Parathyroid adenoma (tissue), 2 donors: Measurements from ENCODE around the gene TMEM269.

Experiments used
- H2AFZ ChIP-seq: fragments of 300-600 bp; sonication (generic); one replicate; pipeline ENCODE4 v1.7.0; 2017; ENCODE audit warnings: antibody characterized with exemption, mild to moderate bottlenecking
- H3K27ac ChIP-seq: fragments of 300-600 bp; sonication (generic); one replicate; pipeline ENCODE4 v1.7.0; 2017
- H3K27me3 ChIP-seq: fragments of 300-600 bp; sonication (generic); one replicate; pipeline ENCODE4 v1.7.0; 2017; ENCODE audit warnings: low read length; ENCODE audit not compliant: control insufficient read depth, insufficient read depth
- H3K36me3 ChIP-seq: fragments of 300-600 bp; sonication (generic); one replicate; pipeline ENCODE4 v1.7.0; 2017; ENCODE audit warnings: low read length; ENCODE audit not compliant: control insufficient read depth, insufficient read depth
- H3K4me1 ChIP-seq: fragments of 300-600 bp; sonication (generic); one replicate; pipeline ENCODE4 v1.7.0; 2017; ENCODE audit warnings: control low read depth
- H3K4me2 ChIP-seq: fragments of 300-600 bp; sonication (generic); one replicate; pipeline ENCODE4 v1.7.0; 2017; ENCODE audit warnings: low read length
- H3K4me3 ChIP-seq: fragments of 300-600 bp; sonication (generic); one replicate; pipeline ENCODE4 v1.7.0; 2017; ENCODE audit warnings: low read depth, low read length
- H3K79me2 ChIP-seq: fragments of 300-600 bp; sonication (generic); one replicate; pipeline ENCODE4 v1.7.0; 2017; ENCODE audit warnings: control low read depth
- H3K9ac ChIP-seq: fragments of 300-600 bp; sonication (generic); one replicate; pipeline ENCODE4 v1.7.0; 2017; ENCODE audit warnings: mild to moderate bottlenecking
- H3K9me3 ChIP-seq: fragments of 300-600 bp; sonication (generic); one replicate; pipeline ENCODE4 v1.7.0; 2017; ENCODE audit warnings: low read length; ENCODE audit not compliant: control insufficient read depth
- CTCF ChIP-seq: fragments of 300-600 bp; sonication (generic); IDR thresholded peaks from one replicate; pipeline ENCODE4 v1.7.0; 2017; ENCODE audit warnings: antibody characterized with exemption, mild to moderate bottlenecking
- donor health status: primary hyperparathyroidism.

The TMEM269 gene

GRCh38 chr1:42825036-42825851, 40.5 kb downstream of the TMEM269 start:
- Histone ChIP-seq H3K27ac (peak overlapping the region; percentile 44), H3K4me2 (no peak overlapping the region), H3K27me3 (no peaks in the 10 kb centered on the region), H3K79me2 (no peaks in the 10 kb centered on the region), H2AFZ (peak overlapping the region; percentile 46), H3K4me1 (peaks cover 23% of the 10 kb centered on the region), H3K4me3 (no peak overlapping the region), H3K36me3 (no peaks in the 10 kb centered on the region), H3K9ac (no peak overlapping the region), H3K9me3 (no peaks in the 10 kb centered on the region)
- no peak for TF ChIP-seq CTCF

- no peaks in the 10 kb centered on the region for H3K27me3 ChIP-seq
- no peak overlapping the region for H3K4me3 ChIP-seq
- no peak for TF ChIP-seq CTCF
- H3K4me2 ChIP-seq: no peak overlapping the region
- H3K79me2 ChIP-seq: no peaks in the 10 kb centered on the region
- H3K36me3 ChIP-seq: no peaks in the 10 kb centered on the region
- H3K27ac ChIP-seq: no peak overlapping the region
- H3K9ac ChIP-seq: no peak overlapping the region
- peaks cover 3% of the 10 kb centered on the region for H3K4me1 ChIP-seq
- H2AFZ ChIP-seq: no peak overlapping the region
- no peaks in the 10 kb centered on the region for H3K9me3 ChIP-seq
Measured at GRCh38 chr1:42830631-42831030, 45.8 kb downstream of the TMEM269 start.

- H3K79me2 ChIP-seq: no peaks in the 10 kb centered on the region
- H3K4me2 ChIP-seq: no peak overlapping the region
- no peaks in the 10 kb centered on the region for H3K27me3 ChIP-seq
- H2AFZ ChIP-seq: no peak overlapping the region
- H3K27ac ChIP-seq: no peak overlapping the region
- no peak overlapping the region for H3K4me3 ChIP-seq
- H3K9ac ChIP-seq: no peak overlapping the region
- no peak for TF ChIP-seq CTCF
- no peaks in the 10 kb centered on the region for H3K9me3 ChIP-seq
- peaks cover 5% of the 10 kb centered on the region for H3K4me1 ChIP-seq
- H3K36me3 ChIP-seq: no peaks in the 10 kb centered on the region
Measured at GRCh38 chr1:42831273-42831672, 46.5 kb downstream of the TMEM269 start.

- H3K9me3 ChIP-seq: no peaks in the 10 kb centered on the region
- TF ChIP-seq CTCF: no peak
- H3K4me1 ChIP-seq: peaks cover 11% of the 10 kb centered on the region
- no peak overlapping the region for H3K9ac ChIP-seq
- H3K27ac ChIP-seq: no peak overlapping the region
- H2AFZ ChIP-seq: no peak overlapping the region
- no peaks in the 10 kb centered on the region for H3K36me3 ChIP-seq
- H3K79me2 ChIP-seq: no peaks in the 10 kb centered on the region
- no peak overlapping the region for H3K4me3 ChIP-seq
- no peaks in the 10 kb centered on the region for H3K27me3 ChIP-seq
- no peak overlapping the region for H3K4me2 ChIP-seq
Measured at GRCh38 chr1:42832641-42833240, 48.0 kb downstream of the TMEM269 start.
